Osteoblast (primary cell): ENCODE results near the gene CD69. TPM values are rescaled to one million over a fixed set of nuclear protein-coding genes. Genes with fewer than 3 reads are reported as not detected.

ENCODE experiments used
- DNase-seq: peaks from one replicate; pipeline ENCODE4 v3.0.0; 2011; ENCODE audit warnings: low spot score, mixed read lengths; ENCODE audit not compliant: insufficient read length; ENCODE audit errors: missing footprints
- H2AFZ ChIP-seq: 2 replicates; pipeline ENCODE4 v1.6.0; 2011; ENCODE audit warnings: mild to moderate bottlenecking, low read length
- H3K27ac ChIP-seq: 2 replicates; pipeline ENCODE4 v1.5.1; 2011; ENCODE audit warnings: mild to moderate bottlenecking, low read depth, low read length, moderate library complexity
- H3K27me3 ChIP-seq: 2 replicates; pipeline ENCODE4 v1.6.0; 2012; ENCODE audit warnings: mild to moderate bottlenecking, control low read depth, inconsistent platforms, low read length, moderate library complexity; ENCODE audit not compliant: insufficient read depth
- H3K36me3 ChIP-seq: 2 replicates; pipeline ENCODE4 v1.5.1; 2011; ENCODE audit warnings: mild to moderate bottlenecking, low read length, control low read depth, moderate library complexity; ENCODE audit not compliant: insufficient read depth
- H3K4me1 ChIP-seq: 2 replicates; pipeline ENCODE4 v1.5.1; 2011; ENCODE audit warnings: mild to moderate bottlenecking, low read length, control low read depth, moderate library complexity; ENCODE audit not compliant: insufficient read depth
- H3K4me2 ChIP-seq: 2 replicates; pipeline ENCODE4 v1.6.0; 2011; ENCODE audit warnings: mild to moderate bottlenecking, low read length; ENCODE audit not compliant: insufficient read depth
- H3K4me3 ChIP-seq: fragments of 200-600 bp; sonication (generic); 3 replicates; pipeline ENCODE4 v1.5.1; 2012; ENCODE audit warnings: mild to moderate bottlenecking, low read length, inconsistent platforms; ENCODE audit not compliant: insufficient read depth
- H3K79me2 ChIP-seq: 2 replicates; pipeline ENCODE4 v1.6.0; 2012; ENCODE audit warnings: mild to moderate bottlenecking, low read length, control low read depth, inconsistent platforms; ENCODE audit not compliant: insufficient read depth
- H3K9me3 ChIP-seq: 2 replicates; pipeline ENCODE4 v1.5.1; 2011; ENCODE audit warnings: low read depth, low read length, control low read depth
- H4K20me1 ChIP-seq: 2 replicates; pipeline ENCODE4 v1.6.0; 2012; ENCODE audit warnings: mild to moderate bottlenecking, low read length, control low read depth; ENCODE audit not compliant: insufficient read depth
- total RNA-seq: library from RNA; depleted of rRNA; stranded (reverse); fragments of >200 nt; gene quantifications from 2 replicates; pipeline ENCODE4 v1.2.3, GENCODE V29; 2012
- TF ChIP-seq, protein P1 (sequence below): IDR thresholded peaks from 2 replicates; pipeline ENCODE4 v1.5.1; 2011; ENCODE audit warnings: mild to moderate bottlenecking, low read depth, low read length, moderate library complexity; ENCODE audit errors: extremely low read depth

The CD69 gene
- total RNA-seq, 1 donor, result not detected

DNA sequence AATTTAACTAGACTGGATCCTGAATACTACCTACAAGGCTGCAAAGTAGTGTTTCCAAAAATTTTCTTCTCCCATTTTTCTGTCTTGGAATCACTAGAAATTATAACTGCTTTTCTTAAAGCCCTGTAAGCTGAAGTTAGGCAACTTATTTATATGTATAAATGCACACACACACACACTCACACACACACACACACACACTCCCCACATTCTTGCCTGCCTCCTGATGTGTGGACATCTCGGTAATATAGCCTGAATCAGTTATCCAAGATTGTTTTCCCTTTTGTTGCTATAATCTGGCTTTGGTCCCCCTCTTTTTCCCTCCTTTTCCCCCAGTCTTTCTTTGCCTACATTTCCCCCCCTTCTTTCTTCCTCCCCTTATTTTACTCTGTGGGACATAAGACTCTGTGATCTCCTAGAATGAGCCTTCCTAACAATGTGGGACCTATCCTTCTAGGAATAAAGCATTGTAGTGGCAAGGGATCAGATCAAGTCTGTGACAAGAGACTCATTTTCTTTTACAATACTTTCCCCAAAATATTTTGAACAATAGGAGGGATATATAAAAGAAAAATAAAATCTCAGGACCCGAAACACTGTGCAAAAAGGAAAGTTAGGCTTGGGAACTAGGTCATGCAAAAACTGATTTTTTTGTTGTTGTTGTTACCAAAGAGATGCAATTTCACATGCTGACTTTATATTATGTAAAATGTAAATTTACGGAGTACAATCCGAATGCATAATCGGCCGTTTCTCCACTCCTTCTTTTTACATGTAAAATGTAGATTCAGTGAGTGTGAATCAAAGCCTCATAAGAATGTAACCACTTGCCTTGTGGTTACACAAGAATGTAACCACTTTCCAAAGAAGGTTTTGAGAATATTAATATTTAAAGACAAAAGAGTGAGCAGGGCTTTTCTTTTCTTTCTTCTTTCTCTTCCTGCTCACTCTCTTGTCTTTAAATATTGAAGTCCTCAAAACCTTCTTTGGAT, 26.3 kb upstream of the CD69 start:
- Histone ChIP-seq H3K4me3 (no peak overlapping the region), H2AFZ (no peak overlapping the region), H3K4me2 (no peak overlapping the region), H3K79me2 (no peaks in the 10 kb centered on the region), H3K36me3 (no peaks in the 10 kb centered on the region), H3K27ac (no peak overlapping the region), H3K27me3 (peaks cover 4% of the 10 kb centered on the region), H3K4me1 (no peaks in the 10 kb centered on the region), H3K9me3 (no peaks in the 10 kb centered on the region), H4K20me1 (no peaks in the 10 kb centered on the region)
- TF ChIP-seq, protein P1, sequence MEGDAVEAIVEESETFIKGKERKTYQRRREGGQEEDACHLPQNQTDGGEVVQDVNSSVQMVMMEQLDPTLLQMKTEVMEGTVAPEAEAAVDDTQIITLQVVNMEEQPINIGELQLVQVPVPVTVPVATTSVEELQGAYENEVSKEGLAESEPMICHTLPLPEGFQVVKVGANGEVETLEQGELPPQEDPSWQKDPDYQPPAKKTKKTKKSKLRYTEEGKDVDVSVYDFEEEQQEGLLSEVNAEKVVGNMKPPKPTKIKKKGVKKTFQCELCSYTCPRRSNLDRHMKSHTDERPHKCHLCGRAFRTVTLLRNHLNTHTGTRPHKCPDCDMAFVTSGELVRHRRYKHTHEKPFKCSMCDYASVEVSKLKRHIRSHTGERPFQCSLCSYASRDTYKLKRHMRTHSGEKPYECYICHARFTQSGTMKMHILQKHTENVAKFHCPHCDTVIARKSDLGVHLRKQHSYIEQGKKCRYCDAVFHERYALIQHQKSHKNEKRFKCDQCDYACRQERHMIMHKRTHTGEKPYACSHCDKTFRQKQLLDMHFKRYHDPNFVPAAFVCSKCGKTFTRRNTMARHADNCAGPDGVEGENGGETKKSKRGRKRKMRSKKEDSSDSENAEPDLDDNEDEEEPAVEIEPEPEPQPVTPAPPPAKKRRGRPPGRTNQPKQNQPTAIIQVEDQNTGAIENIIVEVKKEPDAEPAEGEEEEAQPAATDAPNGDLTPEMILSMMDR, result no peak
- DNase-seq, result no peak

DNA sequence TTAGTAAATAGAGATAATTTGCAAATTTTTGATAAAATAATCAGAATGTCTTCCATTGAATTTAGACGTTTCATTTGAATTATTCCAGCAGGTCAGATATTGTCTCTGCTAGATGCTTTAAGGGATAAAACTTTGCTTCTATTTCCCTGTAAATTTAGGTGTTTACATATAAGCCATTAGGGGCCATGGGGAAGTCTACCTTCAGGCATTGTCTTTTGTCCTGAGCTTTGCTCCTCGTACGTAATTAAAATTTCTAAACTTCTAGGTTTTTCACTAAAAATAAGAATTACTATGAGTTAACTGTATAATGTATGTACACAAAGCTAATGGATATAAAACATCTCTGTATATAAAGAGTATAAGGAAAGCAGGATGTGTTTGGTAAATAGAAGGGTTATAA, 24.1 kb upstream of the CD69 start:
- no peaks in the 10 kb centered on the region for H3K79me2 ChIP-seq
- H2AFZ ChIP-seq, result no peak overlapping the region
- no peaks in the 10 kb centered on the region for H3K9me3 ChIP-seq
- no peak overlapping the region for H3K4me3 ChIP-seq
- H3K36me3 ChIP-seq, result no peaks in the 10 kb centered on the region
- no peak overlapping the region for H3K4me2 ChIP-seq
- no peak for DNase-seq
- TF ChIP-seq, protein P1, result no peak
- no peaks in the 10 kb centered on the region for H4K20me1 ChIP-seq
- peaks cover 4% of the 10 kb centered on the region for H3K27me3 ChIP-seq
- H3K27ac ChIP-seq, result no peak overlapping the region
- H3K4me1 ChIP-seq, result no peaks in the 10 kb centered on the region

DNA sequence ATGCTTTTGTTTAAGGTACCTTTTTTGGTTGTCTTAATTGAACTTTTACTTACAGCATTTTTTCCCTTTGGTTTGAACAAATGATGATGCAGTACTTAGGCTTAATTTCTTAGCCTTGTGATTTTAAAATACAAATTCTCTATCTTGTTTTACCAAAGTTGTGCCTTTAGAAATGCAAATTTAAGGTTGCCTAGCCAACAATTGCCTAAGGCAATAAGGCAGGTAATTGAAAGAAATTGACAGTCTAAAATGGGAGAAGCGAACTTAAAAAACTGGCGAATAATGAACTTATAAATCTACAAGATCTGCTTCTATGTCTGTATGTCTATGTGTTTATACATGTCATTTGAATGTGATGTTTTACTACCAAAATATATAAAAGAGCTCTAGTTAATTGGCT, 23.6 kb upstream of the CD69 start:
- Histone ChIP-seq H2AFZ (no peak overlapping the region), H3K27me3 (peaks cover 4% of the 10 kb centered on the region), H3K36me3 (no peaks in the 10 kb centered on the region), H3K9me3 (no peaks in the 10 kb centered on the region), H3K4me2 (no peak overlapping the region), H3K4me1 (no peaks in the 10 kb centered on the region), H4K20me1 (no peaks in the 10 kb centered on the region), H3K79me2 (no peaks in the 10 kb centered on the region), H3K4me3 (no peak overlapping the region), H3K27ac (no peak overlapping the region)
- no peak for DNase-seq
- TF ChIP-seq, protein P1, result no peak
